GM12878 (cell line): ENCODE measurements around the gene RAB8A. TPM values are rescaled to one million over a fixed set of nuclear protein-coding genes. Genes with fewer than 3 reads are reported as not detected.
A peak's percentile ranks its signal among the peaks of the same experiment; 100 is the strongest.

Experiments
- ATAC-seq: fragments of 200-7000 bp; cut with Tn5 transposase; 3 replicates; pipeline ENCODE4 v1.9.1; 2020; ENCODE audit warnings: mild to moderate bottlenecking, moderate library complexity
- Bru-seq: library from RNA; stranded (reverse); fragments of 400-500 nt; gene quantifications from one replicate; lab custom pipeline; 2021; lab: Mats Ljungman, UMichigan
- BruChase-seq, 2 experiments: library from RNA; stranded (reverse); fragments of 400-500 nt; gene quantifications; one replicate each; lab custom pipeline; 2021; lab: Mats Ljungman, UMichigan
- BruUV-seq: library from RNA; stranded (reverse); fragments of 400-500 nt; replicated peaks from 2 replicates; lab custom pipeline; 2021; lab: Mats Ljungman, UMichigan
- CTCF ChIA-PET: fragments of 300-600 bp; sonication (Branson Sonifier 250); formaldehyde crosslinking; extraction: SDS; loops from one replicate; lab custom pipeline; 2021; ENCODE audit warnings: inconsistent platforms; lab: Yijun Ruan, JAX
- POLR2A ChIA-PET: fragments of 350-600 bp; formaldehyde crosslinking; extraction: SDS; loops from one replicate; lab custom pipeline; 2021; ENCODE audit warnings: inconsistent platforms; lab: Charles Lee
- RAD21 ChIA-PET: fragments of 300-600 bp; sonication (Branson Sonifier 250); formaldehyde crosslinking; loops from one replicate; lab custom pipeline; 2023; ENCODE audit warnings: antibody characterized with exemption; ENCODE audit not compliant: unreplicated experiment; lab: Charles Lee
- SMC1A ChIA-PET: fragments of 300-600 bp; sonication (Branson Sonifier 250); formaldehyde crosslinking; loops from one replicate; lab custom pipeline; 2023; ENCODE audit not compliant: unreplicated experiment, uncharacterized antibody; lab: Charles Lee
- DNase-seq: peaks from one replicate; pipeline ENCODE4 v3.0.0-alpha.2; 2011; ENCODE audit warnings: low read depth, low spot score
- FAIRE-seq: peaks from 3 replicates; lab custom pipeline; 2011; peaks lifted over from hg19 to GRCh38; lab: Jason Lieb, UNC
- H2AFZ ChIP-seq: 2 replicates; pipeline ENCODE4 v1.6.0; 2011; ENCODE audit warnings: low read depth, low read length, control low read depth; ENCODE audit not compliant: control insufficient read depth
- H3K27ac ChIP-seq: 2 replicates; pipeline ENCODE4 v1.5.1; 2011; ENCODE audit warnings: control low read depth; ENCODE audit not compliant: control insufficient read depth, insufficient read depth
- H3K27me3 ChIP-seq, 2 experiments: replicated peaks in 1 of 2; 2 replicates each; pipeline versions ENCODE4 v1.6.0 to v1.6.1; 2011; ENCODE audit warnings: low read length in 1 of 2; ENCODE audit not compliant: control insufficient read depth in 2 of 2, insufficient read depth in 2 of 2
- H3K36me3 ChIP-seq, 2 experiments: 2 replicates each; pipeline ENCODE4 v1.5.1; 2011; ENCODE audit warnings: low read length in 1 of 2; ENCODE audit not compliant: control insufficient read depth in 2 of 2, insufficient read depth in 2 of 2
- H3K4me1 ChIP-seq: 2 replicates; pipeline ENCODE4 v1.6.1; 2011; ENCODE audit warnings: mild to moderate bottlenecking, low read length, moderate library complexity, mixed read lengths; ENCODE audit not compliant: control insufficient read depth, insufficient read depth
- H3K4me2 ChIP-seq: 2 replicates; pipeline ENCODE4 v1.6.0; 2011; ENCODE audit warnings: control low read depth; ENCODE audit not compliant: control insufficient read depth, insufficient read depth
- H3K4me3 ChIP-seq: fragments of 200-600 bp; sonication (generic); 2 replicates; pipeline ENCODE4 v1.5.1; 2016
- H3K79me2 ChIP-seq: 2 replicates; pipeline ENCODE4 v1.6.0; 2011; ENCODE audit warnings: low read length; ENCODE audit not compliant: control insufficient read depth, insufficient read depth
- H3K9ac ChIP-seq: 2 replicates; pipeline ENCODE4 v1.8.0; 2011; ENCODE audit warnings: low read length, control low read depth, mixed read lengths; ENCODE audit not compliant: control insufficient read depth, insufficient read depth
- H3K9me3 ChIP-seq: replicated peaks from 3 replicates; pipeline ENCODE4 v1.5.1; 2011; ENCODE audit warnings: mild to moderate bottlenecking, low read length; ENCODE audit not compliant: control insufficient read depth, insufficient read depth
- H4K20me1 ChIP-seq: 2 replicates; pipeline ENCODE4 v1.6.0; 2011; ENCODE audit not compliant: control insufficient read depth, insufficient read depth
- BHLHE40 ChIP-seq, 2 experiments: fragments of 450-650 bp in 1 of 2; IDR thresholded peaks; 2 replicates each; pipeline ENCODE4 v1.6.1; 2011 to 2017; ENCODE audit warnings: low read depth in 2 of 2, borderline replicate concordance in 1 of 2, improper control_type of control experiment in 1 of 2, low read length in 1 of 2, mild to moderate bottlenecking in 1 of 2
- CBFB ChIP-seq: IDR thresholded peaks from 2 replicates; pipeline ENCODE4 v1.6.1; 2016; ENCODE audit warnings: antibody characterized with exemption, low read depth
- CREM ChIP-seq: IDR thresholded peaks from 2 replicates; pipeline ENCODE4 v1.6.1; 2014; ENCODE audit warnings: antibody characterized with exemption, low read depth
- FOS ChIP-seq: IDR thresholded peaks from 3 replicates; pipeline ENCODE4 v1.6.1; 2011; ENCODE audit warnings: borderline replicate concordance; ENCODE audit not compliant: insufficient read length; ENCODE audit errors: extremely low read depth
- IRF4 ChIP-seq: IDR thresholded peaks from 2 replicates; pipeline ENCODE4 v1.6.1; 2011; ENCODE audit warnings: low read depth, low read length
- MEF2B ChIP-seq: fragments of 450-650 bp; IDR thresholded peaks from 2 replicates; pipeline ENCODE4 v1.6.1; 2018; ENCODE audit warnings: mild to moderate bottlenecking, moderate library complexity; ENCODE audit not compliant: partially characterized antibody, poor library complexity, severe bottlenecking
- RAD21 ChIP-seq: IDR thresholded peaks from 2 replicates; pipeline ENCODE4 v1.6.1; 2011; ENCODE audit warnings: mild to moderate bottlenecking, low read depth, low read length, moderate library complexity; ENCODE audit not compliant: insufficient read depth
- RELA ChIP-seq: fragments of 450-650 bp; IDR thresholded peaks from 2 replicates; pipeline ENCODE4 v1.8.0; 2014; ENCODE audit warnings: borderline replicate concordance; ENCODE audit not compliant: partially characterized antibody
- RFX5 ChIP-seq: IDR thresholded peaks from 2 replicates; pipeline ENCODE4 v1.6.1; 2011; ENCODE audit warnings: low read depth, low read length, improper control_type of control experiment
- SMC3 ChIP-seq: IDR thresholded peaks from 2 replicates; pipeline ENCODE4 v1.6.1; 2011; ENCODE audit warnings: low read length, improper control_type of control experiment, borderline replicate concordance
- SP1 ChIP-seq: IDR thresholded peaks from one replicate; pipeline ENCODE4 v1.6.1; 2011; ENCODE audit warnings: low read depth, low read length
- ZNF207 ChIP-seq: fragments of 450-650 bp; IDR thresholded peaks from 2 replicates; pipeline ENCODE4 v1.6.1; 2014; ENCODE audit warnings: antibody characterized with exemption, mild to moderate bottlenecking, borderline replicate concordance
- ZNF687 ChIP-seq: fragments of 450-650 bp; IDR thresholded peaks from 2 replicates; pipeline ENCODE4 v1.6.1; 2017; ENCODE audit warnings: mild to moderate bottlenecking, moderate library complexity
- WGBS: methylation state at CpG from one replicate; pipeline ENCODE4 v1.1.6; 2016; ENCODE audit warnings: low lambda C conversion rate; ENCODE audit not compliant: insufficient replicate concordance, insufficient coverage; ENCODE audit errors: missing lambda C conversion rate; 5-methylcytosine and 5-hydroxymethylcytosine counted together
- in situ Hi-C: fragments of 300-500 bp; cut with MboI; formaldehyde crosslinking; loops from 9 replicates; pipeline ENCODE4 v1.14.3; 2018; ENCODE audit warnings: mixed read lengths
- intact Hi-C: fragments of 100-400 bp; cut with micrococcal nuclease; formaldehyde crosslinking; loops from one replicate; pipeline ENCODE4 v1.14.2; 2022; ENCODE audit not compliant: unreplicated experiment
- long read RNA-seq, 2 experiments: library from polyadenylated mRNA; unstranded; transcript quantifications; one replicate each; pipeline ENCODE4 v2.0.0, GENCODE V29; 2019 to 2020
- polyA minus RNA-seq, 3 experiments: library from RNA; depleted of rRNA, polyadenylated mRNA; stranded (reverse); fragments of >200 nt; gene quantifications; 2 replicates each; pipeline ENCODE4 v1.2.3, GENCODE V29; 2011
- polyA plus RNA-seq, 11 experiments: library from polyadenylated mRNA; depleted of rRNA in 4 of 11; unstranded in 6 of 11; stranded (reverse) in 5 of 11; fragments of >200 nt; fragmentation: Nextera tagmentation in 4 of 11; fragmentation: Illumina TruSeq in 1 of 11; extraction: Ambion mirVana in 4 of 11; extraction: Trizol in 1 of 11; gene quantifications; 1 replicate in 1 of 11; 2 replicates in 10 of 11; pipeline versions ENCODE4 v1.2.1 to v1.2.3, GENCODE V29; 2011 to 2016; ENCODE audit warnings: inconsistent platforms in 2 of 11, missing spikeins in 2 of 11, low read depth in 1 of 11
- total RNA-seq, 4 experiments: library from RNA; depleted of rRNA in 3 of 4; stranded (reverse); fragments of >200 nt in 3 of 4; fragmentation: Illumina TruSeq in 1 of 4; extraction: Trizol in 1 of 4; gene quantifications; 2 replicates each; pipeline versions ENCODE4 v1.2.1 to v1.2.3, GENCODE V29; 2013 to 2021

The RAB8A gene
- total RNA-seq (2013; cell fraction: nucleolus; rRNA removed), result 85.8 and 91.6 TPM in 2 replicates
- total RNA-seq (2014; rRNA removed) (94.2 and 104 TPM in 2 replicates), total RNA-seq (2014; rRNA removed; fragmentation: Illumina TruSeq; extraction: Trizol) (233 and 239 TPM in 2 replicates), total RNA-seq (2021) (162 and 181 TPM in 2 replicates), polyA plus RNA-seq (2011; rRNA removed) (177 and 189 TPM in 2 replicates), polyA plus RNA-seq (2014; fragmentation: Illumina TruSeq; extraction: Trizol) (138 and 168 TPM in 2 replicates), polyA plus RNA-seq (2014; fragmentation: Nextera tagmentation; extraction: Ambion mirVana) (10 to 100 TPM; 23.9 to 39.1 TPM), polyA plus RNA-seq (2014; rRNA removed) (204 and 226 TPM in 2 replicates), polyA plus RNA-seq (2016; fragmentation: Nextera tagmentation; extraction: Ambion mirVana) (100 to 1,000 TPM; 308 to 314 TPM), polyA minus RNA-seq (2011; rRNA and poly(A)+ RNA removed) (303 and 377 TPM in 2 replicates), Bru-seq, nascent RNA (percentile 82 among the genes with signal in this experiment), BruChase-seq, experiment 1, labeled RNA remaining after a 6-hour chase (percentile 92 among the genes with signal in this experiment), BruChase-seq, experiment 2, labeled RNA remaining after a 2-hour chase (percentile 89 among the genes with signal in this experiment)
- polyA plus RNA-seq (2011; ENCODE audit: low read depth), result 29.0 TPM
- polyA plus RNA-seq (2011; cell fraction: cytosol; rRNA removed), result 137 and 184 TPM in 2 replicates
- 94.2 and 96.1 TPM in 2 replicates for polyA plus RNA-seq (2011; cell fraction: nucleus; rRNA removed)
- polyA plus RNA-seq (2012), result 75.4 and 124 TPM in 2 replicates
- 89.7 and 135 TPM in 2 replicates for polyA minus RNA-seq (2011; cell fraction: cytosol; rRNA and poly(A)+ RNA removed)
- 71.4 and 108 TPM in 2 replicates for polyA minus RNA-seq (2011; cell fraction: nucleus; rRNA and poly(A)+ RNA removed)
- long read RNA-seq, experiment 1, transcript RAB8A-202 (8 exons, 1,315 nt), result minor isoform, 10 of 384 reads
- long read RNA-seq, experiment 1, transcript RAB8A-201 (8 exons, 2,827 nt), result major isoform, 349 of 384 reads
- long read RNA-seq, experiment 1, partial matches to known transcripts, result 7 of 384 reads
- long read RNA-seq, experiment 1, other reads (novel, unspliced or antisense), result 16 of 384 reads
- long read RNA-seq, experiment 2, transcript RAB8A-201 (8 exons, 2,827 nt), result major isoform, 1,280 of 1,365 reads
- long read RNA-seq, experiment 2, transcript RAB8A-202 (8 exons, 1,315 nt), result minor isoform, 23 of 1,365 reads
- long read RNA-seq, experiment 2, partial matches to known transcripts, result 31 of 1,365 reads
- long read RNA-seq, experiment 2, other reads (novel, unspliced or antisense), result 29 of 1,365 reads

GRCh38 chr19:16111160-16111908, at the start of gene RAB8A:
RAB8A (plus strand) TSS chr19:16111889; CDS start chr19:16111902, 13 bp downstream.
- under 1% methylated on average over 77 of the region's 81 CpGs for WGBS
- FAIRE-seq, result peak; percentile 84
- ChIA-PET CTCF (interaction anchor here (0.7 to 5.3 kb wide), 19 partner anchors 26 to 148 kb away, joined by 3 to 26 read pairs (median 8); partner anchors contain the start of genes FAM32A, HSH2D and TPM4), SMC1A (interaction anchor here (0.9 to 3.7 kb wide), 7 partner anchors 27 to 74 kb away, joined by 3 to 16 read pairs (median 7); partner anchors contain the start of genes FAM32A and HSH2D), POLR2A (interaction anchor here (0.6 to 11.3 kb wide), 7 partner anchors 16 to 288 kb away, joined by 3 to 174 read pairs (median 4); partner anchors contain the start of genes FAM32A, HSH2D and TPM4), RAD21 (interaction anchor here (0.6 to 2.0 kb wide), 10 partner anchors 28 to 74 kb away, joined by 3 to 14 read pairs (median 5); partner anchors contain the start of genes FAM32A, HSH2D and TPM4)
- Histone ChIP-seq H2AFZ (peak within 1 kb of the TSS; percentile 95), H3K4me3 (peak within 1 kb of the TSS; percentile 100), H3K4me2 (peak within 1 kb of the TSS; percentile 88), H3K27me3 (no peaks in the 10 kb centered on the region), H3K79me2 (peaks cover 47% of the 10 kb centered on the region), H3K4me1 (peaks cover 30% of the 10 kb centered on the region), H3K27ac (peak within 1 kb of the TSS; percentile 94), H3K9ac (peak within 1 kb of the TSS; percentile 97), H4K20me1 (no peaks in the 10 kb centered on the region), H3K9me3 (no peaks in the 10 kb centered on the region), H3K36me3 (peaks cover 0 to 4% of the 10 kb centered on the region in 2 experiments; a peak in 1 of 4 replicates)
- peak; percentile 96 for DNase-seq
- ATAC-seq, result peak; percentile 93
- intact Hi-C loops (loop anchor here (2.0 to 10.0 kb wide), 4 partner anchors 25 to 333 kb away; no protein-coding TSS in a partner anchor), in situ Hi-C loops (no loop called here)
- no TSS peak for BruUV-seq
- TF ChIP-seq RAD21 (peak; percentile 56), CREM (peak; percentile 95), SMC3 (peak; percentile 59; the same call in 1 of the 2 replicates), RFX5 (0 out of 2 replicates have a peak, but pooled peaks have one; percentile 57), RELA (peak; percentile 14), ZNF207 (0 out of 2 replicates have a peak, but pooled peaks have one; percentile 30), FOS (peak; percentile 65), CBFB (0 out of 2 replicates have a peak, but pooled peaks have one; percentile 6), BHLHE40 (IDR thresholded peaks at IDR 0.05; ENCODE audit: borderline replicate concordance in 1 of 2, low read depth in 2 of 2, low read length in 1 of 2) (peak; percentile 77 to 93; a peak in 3 of 4 replicates), IRF4 (0 out of 2 replicates have a peak, but pooled peaks have one; percentile 7), ZNF687 (peak; percentile 84), MEF2B (no peak), SP1 (peak; percentile 97)
